ENCODE data around the gene XPC. TPM values are rescaled to one million over a fixed set of nuclear protein-coding genes. Genes with fewer than 3 reads are reported as not detected.

Gene XPC
- total and polyA plus RNA-seq, 2 of the 8 experiments (the other 6 are each of a cell fraction or from before 2014, with no cell fraction given): 8.8 to 27.3 TPM

DNA sequence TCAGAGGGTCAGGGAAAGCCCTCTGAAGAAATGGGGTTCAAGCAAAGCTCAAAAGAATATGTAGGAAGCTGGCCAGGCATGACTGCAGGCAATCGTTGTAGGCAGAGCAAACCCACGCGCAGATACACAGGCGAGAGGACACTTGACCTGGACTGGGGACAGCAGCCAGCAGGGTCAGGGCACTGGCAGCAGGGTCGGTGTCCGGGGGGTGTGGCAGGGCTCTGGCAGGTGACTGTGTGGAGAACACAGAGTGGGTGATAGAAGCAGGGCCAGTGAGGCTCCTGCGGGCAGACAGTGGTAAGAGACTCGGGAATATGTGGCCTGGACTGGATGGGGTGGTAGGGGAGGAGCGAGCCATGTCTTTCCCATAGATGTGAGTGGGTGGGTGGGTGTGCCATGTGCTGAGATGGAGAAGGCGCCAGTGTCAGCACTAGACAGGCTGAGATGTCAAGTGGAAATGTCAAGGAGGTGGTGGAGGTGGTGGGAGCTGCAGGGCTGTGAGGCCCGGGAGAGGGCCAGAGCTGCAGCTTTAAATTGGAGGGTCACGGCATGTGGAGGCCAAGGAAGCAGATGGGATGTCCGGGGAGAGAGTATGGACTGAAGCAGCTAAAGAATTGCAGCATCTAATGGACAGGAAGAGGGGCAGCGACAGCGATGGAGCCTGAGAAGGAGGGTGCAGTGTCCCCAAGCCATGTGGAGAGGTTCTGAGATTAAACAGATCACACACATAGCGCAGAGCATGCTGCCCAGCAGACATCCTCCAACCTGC, 40.1 kb downstream of the XPC start:
- Histone ChIP-seq H4K91ac (replicated peaks; ENCODE audit: insufficient read length, low read length) (no peak overlapping the region), H3K9me3 (ENCODE audit: insufficient read depth in 2 of 2, low read depth in 1 of 2, low read length in 1 of 2) (no peaks in the 10 kb centered on the region), H3K4me2 (ENCODE audit: insufficient read depth in 1 of 2, low read depth in 2 of 2, low read length in 2 of 2) (no peak overlapping the region), H3K56ac (replicated peaks; ENCODE audit: insufficient read length, low read depth, low read length) (no peak overlapping the region), H2AFZ (ENCODE audit: low read length) (no peak overlapping the region), H3K79me2 (ENCODE audit: control insufficient read depth in 1 of 2, insufficient read depth in 2 of 2, low read length in 2 of 2) (no peaks in the 10 kb centered on the region), H3K23me2 (ENCODE audit: low read depth, low read length) (no peaks in the 10 kb centered on the region), H4K5ac (ENCODE audit: insufficient read length, low read depth, low read length) (no peak overlapping the region), H3K4ac (replicated peaks; ENCODE audit: insufficient read length, low read depth, low read length) (no peak overlapping the region), H3K23ac (ENCODE audit: insufficient read length) (no peak overlapping the region), H3K79me1 (ENCODE audit: low read depth, low read length) (no peaks in the 10 kb centered on the region), H3K14ac (ENCODE audit: insufficient read length) (no peak overlapping the region), H2AK5ac (ENCODE audit: low read depth, low read length) (no peak overlapping the region), H4K20me1 (replicated peaks in 1 of 2; ENCODE audit: control insufficient read depth in 1 of 2, insufficient read depth in 2 of 2, low read length in 2 of 2) (peaks cover 0 to 13% of the 10 kb centered on the region in 2 experiments), H2BK12ac (ENCODE audit: low read depth, low read length) (no peak overlapping the region), H3K9ac (replicated peaks in 1 of 4; ENCODE audit: extremely low read depth in 1 of 4, low read depth in 3 of 4, low read length in 3 of 4) (no peak overlapping the region), H2BK20ac (ENCODE audit: low read length) (no peak overlapping the region), H2BK5ac (ENCODE audit: low read depth, low read length) (no peak overlapping the region), H3K4me1 (replicated peaks in 1 of 4; ENCODE audit: control insufficient read depth in 3 of 4, insufficient read depth in 4 of 4, low read length in 3 of 4) (no peaks in the 10 kb centered on the region), H2BK120ac (replicated peaks; ENCODE audit: low read depth, low read length) (no peak overlapping the region), H4K8ac (ENCODE audit: extremely low read depth, insufficient read depth, low read length) (no peak overlapping the region), H3K36me3 (ENCODE audit: control insufficient read depth in 2 of 4, insufficient read depth in 4 of 4, low read length in 3 of 4) (peaks cover 2 to 18% (median 15%) of the 10 kb centered on the region in 4 experiments; a peak in 5 of 8 replicates), H3K27me3 (replicated peaks in 1 of 4; ENCODE audit: control insufficient read depth in 3 of 4, extremely low read depth in 1 of 4, insufficient read depth in 3 of 4, low read length in 3 of 4) (no peaks in the 10 kb centered on the region), H3K4me3 (ENCODE audit: extremely low read depth in 1 of 4, insufficient read depth in 2 of 4, low read depth in 3 of 4, low read length in 4 of 4) (no peak overlapping the region), H3K27ac (ENCODE audit: low read depth, low read length) (no peak overlapping the region), H3K18ac (ENCODE audit: extremely low read depth, low read length) (no peak overlapping the region), H2BK15ac (ENCODE audit: low read length) (no peak overlapping the region)
- POLR2A ChIA-PET (ENCODE audit: partially characterized antibody): interaction anchor here (1.0 to 6.2 kb wide), 2 partner anchors 13 to 40 kb away, joined by 3 to 32 read pairs; partner anchors contain the start of genes CHCHD4, LSM3, TMEM43 and XPC
- FAIRE-seq: no peak
- 87% methylated on average over 16 of the region's 16 CpGs; no CpG with 5 or more reads in 1 of the 2 experiments for WGBS, 2 experiments (ENCODE audit: extremely low coverage in 1 of 2, insufficient coverage in 1 of 2, insufficient read length in 1 of 2, insufficient replicate concordance in 2 of 2, low coverage in 1 of 2, low lambda C conversion rate in 2 of 2, missing lambda C conversion rate in 1 of 2)
- CTCF ChIA-PET (ENCODE audit: partially characterized antibody): interaction anchor here (1.0 to 2.1 kb wide), 5 partner anchors 10 to 242 kb away, joined by 3 to 6 read pairs (median 5); no protein-coding TSS in a partner anchor
- DNase-seq (ENCODE audit: low read depth in 1 of 2, low spot score in 2 of 2): no peak
- TF ChIP-seq TCF12 (IDR thresholded peaks at IDR 0.05; ENCODE audit: low read depth, low read length): no peak
- TF ChIP-seq SIN3A (conservative IDR thresholded peaks at IDR 0.05 in 1 of 2, IDR thresholded peaks at IDR 0.05 in 1 of 2; ENCODE audit: low read depth in 1 of 2, low read length in 2 of 2): no peak
- no peak for TF ChIP-seq CTCF (IDR thresholded peaks at IDR 0.05; ENCODE audit: control extremely low read depth in 1 of 3, insufficient read depth in 1 of 3, low read depth in 1 of 3, low read length in 3 of 3)
- no peak for TF ChIP-seq CEBPB (IDR thresholded peaks at IDR 0.05; ENCODE audit: low read depth, low read length)
- no peak for TF ChIP-seq RFX5 (IDR thresholded peaks at IDR 0.05; ENCODE audit: borderline replicate concordance, low read depth, low read length)
- no peak for TF ChIP-seq SUZ12 (IDR thresholded peaks at IDR 0.05; ENCODE audit: low read length)
- TF ChIP-seq POLR2A (IDR thresholded peaks at IDR 0.05; ENCODE audit: control extremely low read depth in 1 of 2, low read depth in 2 of 2, low read length in 2 of 2): no peak; a peak in 1 of 3 replicates
- no peak for TF ChIP-seq CBX8 (IDR thresholded peaks at IDR 0.05; ENCODE audit: borderline replicate concordance, low read depth, low read length)
- no peak for TF ChIP-seq TBP (IDR thresholded peaks at IDR 0.05; ENCODE audit: low read depth, low read length)
- TF ChIP-seq KDM4A (IDR thresholded peaks at IDR 0.05; ENCODE audit: low read depth, low read length, severe bottlenecking): no peak

Measured in H1 (cell line).